Epidermal melanocyte (primary cell): ENCODE results near the gene TSPO2.

ENCODE experiments used
- DNase-seq: peaks from one replicate; pipeline ENCODE4 v3.0.0; 2011; ENCODE audit warnings: low spot score; ENCODE audit not compliant: insufficient read length

TSPO2 gene

GRCh38 chr6:41074692-41075436 lies 32.6 kb downstream of the TSPO2 start:
- DNase-seq: no peak

GRCh38 chr6:41075651-41076626 lies 33.7 kb downstream of the TSPO2 start:
- no peak for DNase-seq

GRCh38 chr6:41077536-41077935 lies 35.3 kb downstream of the TSPO2 start:
- no peak for DNase-seq

GRCh38 chr6:41078101-41078500 lies 35.8 kb downstream of the TSPO2 start:
- no peak for DNase-seq

GRCh38 chr6:41079080-41079479 lies 36.8 kb downstream of the TSPO2 start:
- no peak for DNase-seq

GRCh38 chr6:41080621-41081020 lies 38.4 kb downstream of the TSPO2 start:
- DNase-seq: no peak

GRCh38 chr6:41083072-41083471 lies 40.8 kb downstream of the TSPO2 start:
- DNase-seq: no peak

- no peak for DNase-seq
Observed at GRCh38 chr6:41085182-41085581, 42.9 kb downstream of the TSPO2 start.

GRCh38 chr6:41088451-41088850 lies 46.2 kb downstream of the TSPO2 start:
- DNase-seq: no peak

GRCh38 chr6:41090841-41091761 lies 48.8 kb downstream of the TSPO2 start:
- no peak for DNase-seq

GRCh38 chr6:41092421-41093140 lies 50.3 kb downstream of the TSPO2 start:
- no peak for DNase-seq

GRCh38 chr6:41093729-41094128 lies 51.5 kb downstream of the TSPO2 start:
- DNase-seq: no peak
